Myocyte (in vitro differentiated cells): ENCODE measurements around the gene YWHAG. TPM values are rescaled to one million over a fixed set of nuclear protein-coding genes. Genes with fewer than 3 reads are reported as not detected.
"Not testable (repeated sequence)": the region's sequence is repeated elsewhere in the genome, so short reads cannot be mapped to it uniquely, and the experiment has no call there.

ENCODE experiments used
- DNase-seq: peaks from one replicate; pipeline ENCODE4 v3.0.0-alpha.2; 2012; ENCODE audit warnings: low read depth
- total RNA-seq: library from RNA; depleted of rRNA; stranded (reverse); fragments of >200 nt; gene quantifications from 2 replicates; pipeline ENCODE4 v1.2.3, GENCODE V29; 2014

YWHAG gene
- total RNA-seq, 1 donor from 2014 or later, result 294 TPM

DNA sequence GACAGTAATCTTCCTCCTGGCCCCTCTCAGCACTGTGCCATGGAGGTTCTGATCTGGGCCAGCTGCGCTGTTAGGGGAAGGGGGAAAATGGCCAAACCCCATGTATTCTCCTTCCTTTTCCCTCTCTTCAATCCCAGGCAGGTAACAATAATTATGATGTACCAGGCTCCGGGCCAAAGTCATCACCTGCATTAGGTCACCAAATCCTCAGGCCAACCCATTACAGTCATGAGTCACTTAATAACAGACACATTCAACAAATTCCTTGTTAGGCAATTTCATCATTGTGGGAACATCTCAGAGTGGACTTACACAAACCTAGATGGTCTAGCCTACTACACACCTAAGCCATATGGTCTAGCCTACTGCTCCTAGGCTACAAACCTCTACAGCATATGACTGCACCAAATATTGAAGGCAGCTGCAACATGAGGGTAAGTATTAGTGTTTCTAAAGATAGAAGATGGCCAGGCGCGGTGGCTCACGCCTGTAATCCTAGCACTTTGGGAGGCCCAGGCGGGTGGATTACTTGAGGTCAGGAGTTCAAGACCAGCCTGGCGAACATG, 58.5 kb downstream of the YWHAG start:
- DNase-seq, result peak; percentile 61

GRCh38 chr7:76296743-76297740, 61.7 kb downstream of the YWHAG start:
- DNase-seq, result peak; percentile 81

DNA sequence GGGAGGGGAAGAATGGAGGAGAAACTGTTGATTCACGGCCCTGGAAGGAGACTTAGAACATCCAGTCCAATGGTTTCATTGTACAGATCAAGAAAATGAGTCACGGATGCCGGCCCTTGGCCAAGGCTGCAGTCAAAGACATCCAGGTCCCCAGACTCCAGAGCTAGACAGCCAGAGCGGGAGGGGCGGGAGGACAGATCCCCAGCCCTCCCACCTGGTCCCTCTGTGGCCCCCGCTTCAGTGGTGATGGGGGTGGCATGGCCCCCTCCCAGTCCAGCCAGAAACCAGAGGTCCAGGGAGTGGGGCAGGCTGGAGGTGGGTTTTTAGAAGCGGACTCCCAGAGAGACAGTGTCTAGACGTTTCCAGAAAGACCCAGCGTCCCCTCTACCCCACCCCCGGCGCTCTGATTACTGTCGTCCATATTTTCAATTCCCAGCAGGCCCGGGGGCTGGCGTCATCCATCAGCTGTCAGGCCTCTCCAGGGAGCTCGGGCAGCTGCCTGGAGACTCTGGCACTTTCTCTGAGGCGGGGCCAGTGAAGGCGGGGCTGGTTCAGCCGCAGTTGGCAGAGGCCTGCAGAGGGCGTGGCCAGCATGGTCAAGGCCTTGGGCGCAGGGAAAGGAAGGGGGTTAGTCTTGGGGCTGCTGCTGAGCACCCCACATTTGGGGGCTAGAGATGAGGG, 64.3 kb downstream of the YWHAG start:
- DNase-seq, result peak; percentile 100

DNA sequence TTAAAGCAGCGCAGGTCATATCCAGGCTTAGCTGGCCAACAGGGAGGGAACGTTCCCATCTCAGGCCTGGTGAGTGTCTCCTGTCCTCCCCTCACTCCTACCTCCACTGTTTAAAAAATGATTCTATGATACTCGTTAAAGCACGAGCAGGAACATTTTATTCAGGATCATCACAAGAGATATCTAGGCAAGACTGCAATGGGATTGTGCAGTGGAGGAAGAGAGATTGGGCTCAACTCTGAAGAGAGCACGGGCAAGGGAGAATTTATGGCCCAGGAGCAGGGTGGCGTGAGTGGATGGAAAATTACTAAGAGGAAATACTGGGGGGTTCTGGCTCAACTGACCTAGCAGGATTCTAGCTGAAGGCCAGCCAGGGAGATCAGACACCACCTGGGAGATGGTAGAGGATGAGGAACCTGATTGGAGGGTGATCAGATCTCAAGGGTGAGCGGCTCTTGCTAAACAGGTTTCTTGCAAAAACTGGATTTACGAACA, 65.3 kb downstream of the YWHAG start:
- DNase-seq, result no peak

DNA sequence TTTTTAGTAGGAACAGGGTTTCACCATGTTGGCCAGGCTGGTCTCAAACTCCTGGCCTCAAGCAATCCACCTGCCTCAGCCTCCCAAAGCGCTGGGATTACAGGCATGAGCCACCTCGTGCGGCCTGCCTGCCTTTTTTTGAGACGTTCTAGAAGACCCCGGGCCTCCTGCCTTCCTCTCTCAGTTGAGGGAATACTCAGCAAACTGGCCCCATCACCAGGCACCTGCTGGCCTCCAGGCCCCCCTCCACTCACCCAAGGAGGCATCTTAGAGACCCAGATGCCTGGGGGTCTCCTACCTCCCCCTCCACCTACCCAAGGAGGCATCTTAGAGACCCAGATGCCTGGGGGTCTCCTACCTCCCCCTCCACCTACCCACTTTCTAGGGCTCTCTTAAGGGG, 65.9 kb downstream of the YWHAG start:
- not testable (repeated sequence) for DNase-seq

- DNase-seq, result peak; percentile 64
These were observed 66.6 kb downstream of the YWHAG start for GRCh38 chr7:76292213-76292573.

DNA sequence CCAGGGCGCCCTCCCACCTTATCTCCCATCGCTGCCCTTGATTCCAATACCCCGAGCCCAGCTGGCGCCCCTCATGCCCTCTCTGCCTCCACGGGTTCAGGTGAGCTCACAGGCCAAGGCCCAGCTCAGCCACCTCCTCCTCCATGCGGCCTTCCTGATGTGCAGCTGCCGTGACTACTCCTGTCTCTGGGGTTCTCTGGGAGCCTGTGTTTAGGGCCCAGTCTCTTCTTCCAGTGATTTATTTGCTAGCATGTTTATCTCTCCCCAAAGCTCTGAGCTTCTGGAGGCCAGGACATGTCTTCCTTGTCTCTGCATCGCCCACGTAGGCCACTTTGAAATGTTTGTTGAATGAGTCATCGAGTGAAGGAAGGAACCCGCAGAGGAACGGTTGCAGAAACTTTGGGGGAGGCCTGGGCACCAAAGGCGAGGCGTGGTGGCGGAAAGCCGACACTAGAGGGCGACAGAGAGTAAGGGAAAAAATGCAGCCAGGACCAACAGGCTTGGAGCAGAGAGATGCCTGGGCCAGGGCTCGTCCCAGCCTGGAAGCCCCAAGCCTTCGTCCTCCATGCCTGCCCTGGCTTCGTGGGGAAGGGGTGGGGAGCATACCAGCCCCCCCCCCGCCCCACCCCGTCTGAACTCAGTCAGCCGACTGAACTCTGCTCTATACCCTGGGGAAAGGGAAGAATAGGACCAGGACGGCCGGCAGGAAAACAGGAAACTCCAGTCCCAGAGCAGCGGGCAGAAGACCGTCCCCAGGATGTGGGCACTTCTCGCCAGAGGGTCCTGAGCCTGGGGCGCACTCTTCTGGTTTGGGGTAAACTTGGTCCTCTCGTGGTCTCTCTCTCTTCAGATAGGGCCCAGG, 67.2 kb downstream of the YWHAG start:
- peak; percentile 99 for DNase-seq

- DNase-seq, result not testable (repeated sequence)
These were observed 67.9 kb downstream of the YWHAG start for GRCh38 chr7:76290847-76291350.

DNA sequence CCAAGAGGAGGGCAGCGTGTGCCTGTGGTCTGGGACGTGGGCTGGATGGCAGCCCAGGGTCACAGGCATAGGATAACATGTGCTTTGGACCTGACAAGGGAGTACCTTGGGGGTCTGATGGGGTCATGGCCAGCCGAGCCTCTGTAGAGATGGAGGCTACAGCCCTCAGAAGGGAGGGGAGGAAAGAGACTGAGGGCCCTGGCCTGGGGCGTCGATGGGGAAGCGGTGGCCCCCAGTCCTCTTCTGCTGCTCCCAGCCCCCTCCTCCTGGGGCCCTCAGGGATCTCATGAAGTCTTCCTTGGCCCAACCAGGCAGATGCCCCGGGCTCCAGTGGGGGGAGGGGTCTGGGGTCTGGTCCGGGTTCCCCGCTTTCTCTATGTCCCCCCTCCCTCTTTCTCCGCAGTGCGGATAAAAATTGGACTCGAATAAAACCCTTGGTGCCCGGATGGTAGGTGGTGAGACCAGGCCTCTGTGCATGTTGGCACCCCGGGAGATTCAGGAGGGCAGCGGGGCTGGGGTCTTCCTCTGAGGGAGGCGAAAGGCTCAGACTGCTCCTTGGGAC, 71.9 kb downstream of the YWHAG start:
- no peak for DNase-seq

GRCh38 chr7:76285604-76286374, 73.0 kb downstream of the YWHAG start:
- no peak for DNase-seq

- DNase-seq, result no peak
These were observed 75.3 kb downstream of the YWHAG start for GRCh38 chr7:76283254-76284159.

DNA sequence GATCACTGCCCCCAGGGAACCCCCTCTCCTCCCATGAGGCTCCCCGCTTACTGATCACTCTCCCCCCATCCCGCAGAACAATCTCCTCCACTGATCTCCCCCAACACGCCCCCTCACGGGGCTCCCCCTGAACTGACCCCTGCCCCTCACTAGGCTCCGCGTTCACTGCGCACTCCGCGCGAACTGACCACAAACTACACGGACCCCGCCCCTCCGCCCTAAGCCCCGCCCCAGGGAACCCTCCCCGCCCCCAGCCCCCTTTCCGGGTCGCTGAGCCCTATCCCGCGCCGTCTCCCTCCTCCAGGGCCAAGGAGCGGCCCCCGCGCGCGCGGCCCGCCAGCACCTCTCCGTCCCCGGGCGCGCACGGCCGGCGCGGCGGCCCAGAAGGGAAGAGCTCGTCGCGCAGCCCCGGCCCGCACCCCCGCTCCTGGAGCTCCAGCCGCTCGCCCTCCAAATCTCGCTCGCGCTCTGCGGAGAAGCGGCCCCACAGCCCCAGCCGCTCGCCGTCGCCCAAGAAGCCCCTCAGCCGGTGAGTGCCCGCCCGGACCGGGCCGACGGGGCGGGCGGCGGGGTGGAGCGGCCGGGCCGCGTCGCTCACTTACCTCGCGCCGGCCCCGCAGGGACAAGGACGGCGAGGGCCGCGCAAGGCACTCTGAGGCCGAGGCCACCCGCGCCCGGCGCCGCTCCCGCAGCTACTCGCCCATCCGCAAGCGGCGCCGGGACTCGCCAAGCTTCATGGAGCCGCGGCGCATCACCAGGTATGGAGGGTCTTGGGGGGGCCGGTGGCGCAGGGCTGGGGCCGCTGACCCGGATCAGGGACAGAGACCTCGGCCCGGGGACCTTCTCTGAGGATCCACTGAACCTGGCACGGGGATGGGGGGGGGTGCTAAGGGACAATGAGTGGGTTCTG, 76.2 kb downstream of the YWHAG start:
- no peak for DNase-seq

GRCh38 chr7:76281706-76282343, 77.0 kb downstream of the YWHAG start:
- no peak for DNase-seq

GRCh38 chr7:76281006-76281705, 77.6 kb downstream of the YWHAG start:
- DNase-seq, result no peak

GRCh38 chr7:76280408-76280807, 78.4 kb downstream of the YWHAG start:
- no peak for DNase-seq

DNA sequence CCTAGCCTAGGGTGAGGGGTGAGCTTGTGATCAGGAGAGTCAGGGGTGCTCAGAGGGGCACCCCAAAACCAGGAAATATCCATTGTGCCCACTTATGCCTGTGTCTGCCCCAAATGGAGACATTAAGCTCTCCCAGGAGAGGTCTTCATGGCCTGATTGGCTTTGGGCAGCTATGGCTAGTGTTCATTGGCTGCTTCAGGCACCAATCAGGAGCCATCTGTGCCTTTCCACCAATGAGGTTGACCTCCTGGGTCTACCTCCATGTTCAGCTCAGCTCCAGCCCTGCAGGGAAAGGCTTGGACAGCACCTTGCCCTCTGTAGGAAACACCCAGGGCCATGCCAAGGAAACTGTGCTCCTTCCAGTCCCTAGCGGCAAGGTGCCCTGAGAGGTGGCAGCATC, 80.3 kb downstream of the YWHAG start:
- DNase-seq, result no peak
